ENCODE data around the gene NDE1. TPM values are rescaled to one million over a fixed set of nuclear protein-coding genes. Genes with fewer than 3 reads are reported as not detected.
"Not testable (repeated sequence)": the region's sequence is repeated elsewhere in the genome, so short reads cannot be mapped to it uniquely, and the experiment has no call there.

The NDE1 gene
- total RNA-seq, 1 donor from 2014 or later = 6.5 TPM

GRCh38 chr16:15649727-15650018 is 372 bp upstream of the NDE1 start:
- DNase-seq (ENCODE audit: low read depth) = no peak

GRCh38 chr16:15650698-15651171 is 690 bp downstream of the NDE1 start:
- peak; percentile 36 for DNase-seq (ENCODE audit: low read depth)

GRCh38 chr16:15652293-15653001 is 2.4 kb downstream of the NDE1 start:
- no peak for DNase-seq (ENCODE audit: low read depth)

GRCh38 chr16:15653227-15653626 is 3.2 kb downstream of the NDE1 start:
- DNase-seq (ENCODE audit: low read depth) = peak; percentile 35

- DNase-seq (ENCODE audit: low read depth) = no peak
These were observed 4.5 kb downstream of the NDE1 start for GRCh38 chr16:15654591-15654990.

GRCh38 chr16:15655561-15655960 is 5.5 kb downstream of the NDE1 start:
- not testable (repeated sequence) for DNase-seq (ENCODE audit: low read depth)

- DNase-seq (ENCODE audit: low read depth) = no peak
These were observed 8.1 kb downstream of the NDE1 start for GRCh38 chr16:15658149-15658548.

- DNase-seq (ENCODE audit: low read depth) = no peak
These were observed 8.5 kb downstream of the NDE1 start for GRCh38 chr16:15658556-15658955.

GRCh38 chr16:15660203-15660601 is 10.2 kb downstream of the NDE1 start:
- no peak for DNase-seq (ENCODE audit: low read depth)

GRCh38 chr16:15665107-15665506 is 15.1 kb downstream of the NDE1 start:
- no peak for DNase-seq (ENCODE audit: low read depth)

GRCh38 chr16:15667091-15667742 is 17.2 kb downstream of the NDE1 start:
- no peak for DNase-seq (ENCODE audit: low read depth)

GRCh38 chr16:15671530-15672117 is 21.6 kb downstream of the NDE1 start:
- DNase-seq (ENCODE audit: low read depth) = no peak

- DNase-seq (ENCODE audit: low read depth) = not testable (repeated sequence)
These were observed 22.1 kb downstream of the NDE1 start for GRCh38 chr16:15672127-15672513.

- peak; percentile 89 for DNase-seq (ENCODE audit: low read depth)
These were observed 22.6 kb downstream of the NDE1 start for GRCh38 chr16:15672514-15673167.

GRCh38 chr16:15674571-15674970 is 24.5 kb downstream of the NDE1 start:
- no peak for DNase-seq (ENCODE audit: low read depth)

GRCh38 chr16:15676506-15676905 is 26.5 kb downstream of the NDE1 start:
- DNase-seq (ENCODE audit: low read depth) = no peak

GRCh38 chr16:15677447-15677846 is 27.4 kb downstream of the NDE1 start:
- DNase-seq (ENCODE audit: low read depth) = no peak

GRCh38 chr16:15682105-15682570 is 32.1 kb downstream of the NDE1 start:
- DNase-seq (ENCODE audit: low read depth) = peak; percentile 77

- DNase-seq (ENCODE audit: low read depth) = peak; percentile 63
These were observed 36.2 kb downstream of the NDE1 start for GRCh38 chr16:15686287-15686686.

GRCh38 chr16:15689290-15689689 is 39.2 kb downstream of the NDE1 start:
- no peak for DNase-seq (ENCODE audit: low read depth)

GRCh38 chr16:15690296-15690695 is 40.3 kb downstream of the NDE1 start:
- no peak for DNase-seq (ENCODE audit: low read depth)

GRCh38 chr16:15691046-15691445 is 41.0 kb downstream of the NDE1 start:
- no peak for DNase-seq (ENCODE audit: low read depth)
